Naive thymus-derived CD4-positive, alpha-beta T cell (primary cell): ENCODE data around the gene ACAT1. TPM values are rescaled to one million over a fixed set of nuclear protein-coding genes. Genes with fewer than 3 reads are reported as not detected.

Source experiments
- ATAC-seq: fragments of 150-1000 bp; cut with Tn5 transposase; 2 replicates; pipeline ENCODE4 v1.10.0; 2021; ENCODE audit warnings: mild to moderate bottlenecking, moderate library complexity
- CTCF ChIA-PET: fragments of 350-600 bp; sonication (Branson Sonifier 250); formaldehyde crosslinking; loops from one replicate; lab custom pipeline; 2021; ENCODE audit warnings: antibody characterized with exemption; lab: Charles Lee
- POLR2A ChIA-PET: fragments of 350-600 bp; sonication (Branson Sonifier 250); formaldehyde crosslinking; loops from one replicate; lab custom pipeline; 2021; ENCODE audit warnings: antibody characterized with exemption, inconsistent platforms; lab: Charles Lee
- DNase-seq, 9 donors: peaks; one replicate each; pipeline versions ENCODE4 v3.0.0 to v3.0.0-alpha.2; 2020 to 2022; ENCODE audit warnings: mixed read lengths in 1 of 9
- H3K27ac ChIP-seq: one replicate; pipeline ENCODE4 v1.7.0; 2013; ENCODE audit warnings: mild to moderate bottlenecking, low read depth, low read length, moderate library complexity
- H3K27me3 ChIP-seq, 2 donors: one replicate each; pipeline ENCODE4 v1.7.0; 2013; ENCODE audit warnings: low read length in 2 of 2, mild to moderate bottlenecking in 2 of 2, moderate library complexity in 2 of 2; ENCODE audit not compliant: control insufficient read depth in 2 of 2, insufficient read depth in 2 of 2
- H3K36me3 ChIP-seq, 3 experiments: 1 replicate in 2 of 3; 2 replicates in 1 of 3; pipeline ENCODE4 v1.7.0; 2013; ENCODE audit warnings: low read length in 3 of 3, mild to moderate bottlenecking in 3 of 3, moderate library complexity in 1 of 3; ENCODE audit not compliant: insufficient read depth in 3 of 3, control insufficient read depth in 2 of 3
- H3K4me1 ChIP-seq, 2 donors: one replicate each; pipeline ENCODE4 v1.7.0; 2013; ENCODE audit warnings: low read length in 2 of 2, mild to moderate bottlenecking in 2 of 2, moderate library complexity in 1 of 2; ENCODE audit not compliant: control insufficient read depth in 2 of 2, insufficient read depth in 2 of 2
- H3K4me3 ChIP-seq: 2 replicates; pipeline ENCODE4 v1.7.0; 2013; ENCODE audit warnings: mild to moderate bottlenecking, low read length
- H3K9me3 ChIP-seq, 3 experiments: 1 replicate in 2 of 3; 2 replicates in 1 of 3; pipeline ENCODE4 v1.7.0; 2013; ENCODE audit warnings: low read length in 3 of 3; ENCODE audit not compliant: control insufficient read depth in 2 of 3
- H3K27ac Mint-ChIP-seq, 9 donors: one replicate each; pipeline ENCODE4 v1.8.0; 2020 to 2022; ENCODE audit warnings: mixed read lengths in 9 of 9, mild to moderate bottlenecking in 8 of 9, moderate library complexity in 5 of 9, inconsistent platforms in 2 of 9
- H3K27me3 Mint-ChIP-seq, 5 donors: one replicate each; pipeline ENCODE4 v1.8.0; 2021 to 2022; ENCODE audit warnings: mixed read lengths in 5 of 5, mild to moderate bottlenecking in 1 of 5
- H3K36me3 Mint-ChIP-seq, 5 donors: one replicate each; pipeline ENCODE4 v1.8.0; 2020 to 2022; ENCODE audit warnings: mixed read lengths in 5 of 5, mild to moderate bottlenecking in 3 of 5, inconsistent platforms in 1 of 5
- H3K4me1 Mint-ChIP-seq, 7 donors: one replicate each; pipeline ENCODE4 v1.8.0; 2020 to 2022; ENCODE audit warnings: mixed read lengths in 7 of 7, mild to moderate bottlenecking in 3 of 7, inconsistent platforms in 1 of 7
- H3K4me3 Mint-ChIP-seq, 10 donors: one replicate each; pipeline ENCODE4 v1.8.0; 2020 to 2022; ENCODE audit warnings: mild to moderate bottlenecking in 10 of 10, mixed read lengths in 10 of 10, moderate library complexity in 6 of 10, inconsistent platforms in 2 of 10
- H3K9me3 Mint-ChIP-seq, 11 donors: one replicate each; pipeline ENCODE4 v1.8.0; 2020 to 2022; ENCODE audit warnings: mixed read lengths in 11 of 11, mild to moderate bottlenecking in 4 of 11, inconsistent platforms in 1 of 11, moderate library complexity in 1 of 11
- intact Hi-C, 2 donors: fragments of 100-400 bp; cut with micrococcal nuclease; formaldehyde crosslinking; loops; one replicate each; pipeline ENCODE4 v1.15.1; 2023
- polyA plus RNA-seq, 2 donors: library from polyadenylated mRNA; unstranded; fragments of 300-500 nt; fragmentation: Illumina TruSeq; gene quantifications; one replicate each; pipeline ENCODE4 v1.2.3, GENCODE V29; 2021
- total RNA-seq, 6 experiments: library from RNA in 5 of 6; stranded (reverse) in 5 of 6; gene quantifications; 1 replicate in 5 of 6; 2 replicates in 1 of 6; pipeline ENCODE4 v1.2.3 and lab custom pipeline; 2021 to 2026

Gene ACAT1
- total and polyA plus RNA-seq, 7 experiments from 2014 or later = 13.0 to 40.2 (median 23.0) TPM

- Mint-ChIP-seq H3K9me3 (no peaks in the 10 kb centered on the region), H3K36me3 (peaks cover 5 to 31% (median 20%) of the 10 kb centered on the region in 5 donors), H3K27me3 (no peaks in the 10 kb centered on the region), H3K27ac (peak overlapping the region; percentile 7 to 75 (median 38)), H3K4me1 (peaks cover 0 to 20% (median 11%) of the 10 kb centered on the region in 7 donors), H3K4me3 (no peak overlapping the region)
- DNase-seq = no peak
- intact Hi-C loops = loop anchor here in 1 of 2 donors (5.0 kb wide), 1 partner anchor 85 kb away; the partner anchor contains the start of genes ATM and NPAT
- Histone ChIP-seq H3K36me3 (peaks cover 0 to 24% (median 0%) of the 10 kb centered on the region in 3 experiments), H3K27me3 (no peaks in the 10 kb centered on the region), H3K4me3 (no peak overlapping the region), H3K4me1 (no peaks in the 10 kb centered on the region), H3K9me3 (no peaks in the 10 kb centered on the region), H3K27ac (no peak overlapping the region)
- ATAC-seq = no peak
- ChIA-PET CTCF (no interaction called here), POLR2A (no interaction called here)
Observed at GRCh38 chr11:108137212-108137611, 15.8 kb downstream of the ACAT1 start.

GRCh38 chr11:108142304-108142703 is 20.9 kb downstream of the ACAT1 start:
- Histone ChIP-seq H3K4me1 (no peaks in the 10 kb centered on the region), H3K4me3 (no peak overlapping the region), H3K36me3 (peaks cover 0 to 64% (median 5%) of the 10 kb centered on the region in 3 experiments), H3K27me3 (no peaks in the 10 kb centered on the region), H3K27ac (no peak overlapping the region), H3K9me3 (no peaks in the 10 kb centered on the region)
- Mint-ChIP-seq H3K4me3 (no peak overlapping the region), H3K4me1 (peaks cover 2 to 24% (median 17%) of the 10 kb centered on the region in 7 donors), H3K27me3 (no peaks in the 10 kb centered on the region), H3K36me3 (peaks cover 10 to 59% (median 46%) of the 10 kb centered on the region in 5 donors), H3K27ac (peak overlapping the region in 4 of 9 donors; percentile 20 to 56 (median 53)), H3K9me3 (no peaks in the 10 kb centered on the region)
- ChIA-PET CTCF (no interaction called here), POLR2A (interaction anchor here (1.2 kb wide), 1 partner anchor 22 kb away, joined by 5 read pairs; no protein-coding TSS in a partner anchor)
- DNase-seq (no peak), ATAC-seq (no peak)
- intact Hi-C loops = no loop called here

- no peak overlapping the region for H3K4me3 ChIP-seq
- Mint-ChIP-seq H3K27ac (peak overlapping the region in 8 of 9 donors; percentile 31 to 80 (median 60)), H3K4me3 (peak overlapping the region in 1 of 10 donors; percentile 45), H3K36me3 (peaks cover 10 to 74% (median 57%) of the 10 kb centered on the region in 5 donors), H3K9me3 (no peaks in the 10 kb centered on the region), H3K4me1 (peaks cover 5 to 23% (median 16%) of the 10 kb centered on the region in 7 donors), H3K27me3 (no peaks in the 10 kb centered on the region)
- no peaks in the 10 kb centered on the region for H3K27me3 ChIP-seq
- POLR2A ChIA-PET = no interaction called here
- intact Hi-C loops = no loop called here
- H3K9me3 ChIP-seq = no peaks in the 10 kb centered on the region
- no peak for ATAC-seq
- CTCF ChIA-PET = no interaction called here
- no peaks in the 10 kb centered on the region for H3K4me1 ChIP-seq
- H3K27ac ChIP-seq = peak overlapping the region; percentile 18
- peaks cover 5 to 78% (median 9%) of the 10 kb centered on the region in 3 experiments for H3K36me3 ChIP-seq
- DNase-seq = no peak
Observed at GRCh38 chr11:108144615-108145014, 23.2 kb downstream of the ACAT1 start.

GRCh38 chr11:108147150-108147549 is 25.8 kb downstream of the ACAT1 start:
- H3K36me3 Mint-ChIP-seq = peaks cover 9 to 72% (median 51%) of the 10 kb centered on the region in 5 donors
- CTCF ChIA-PET = no interaction called here
- Histone ChIP-seq H3K4me1 (no peaks in the 10 kb centered on the region), H3K27me3 (no peaks in the 10 kb centered on the region), H3K9me3 (no peaks in the 10 kb centered on the region), H3K27ac (no peak overlapping the region), H3K36me3 (peaks cover 5 to 86% (median 9%) of the 10 kb centered on the region in 3 experiments), H3K4me3 (no peak overlapping the region)
- DNase-seq = no peak
- H3K27ac Mint-ChIP-seq = peak overlapping the region in 1 of 9 donors; percentile 52
- H3K9me3 Mint-ChIP-seq = no peaks in the 10 kb centered on the region
- intact Hi-C loops = no loop called here
- POLR2A ChIA-PET = no interaction called here
- no peak for ATAC-seq
- H3K27me3 Mint-ChIP-seq = no peaks in the 10 kb centered on the region
- H3K4me3 Mint-ChIP-seq = no peak overlapping the region
- H3K4me1 Mint-ChIP-seq = peaks cover 3 to 20% (median 15%) of the 10 kb centered on the region in 7 donors

- peaks cover 5 to 83% (median 9%) of the 10 kb centered on the region in 3 experiments for H3K36me3 ChIP-seq
- H3K4me1 ChIP-seq = no peaks in the 10 kb centered on the region
- Mint-ChIP-seq H3K4me3 (no peak overlapping the region), H3K4me1 (peaks cover 3 to 20% (median 15%) of the 10 kb centered on the region in 7 donors), H3K27ac (peak overlapping the region in 6 of 9 donors; percentile 12 to 71 (median 42)), H3K9me3 (no peaks in the 10 kb centered on the region), H3K27me3 (no peaks in the 10 kb centered on the region), H3K36me3 (peaks cover 9 to 72% (median 51%) of the 10 kb centered on the region in 5 donors)
- H3K9me3 ChIP-seq = no peaks in the 10 kb centered on the region
- no peak for DNase-seq
- ATAC-seq = no peak
- CTCF ChIA-PET = no interaction called here
- intact Hi-C loops = no loop called here
- H3K27me3 ChIP-seq = no peaks in the 10 kb centered on the region
- H3K27ac ChIP-seq = no peak overlapping the region
- POLR2A ChIA-PET = interaction anchor here (0.9 to 1.4 kb wide), 2 partner anchors 10 to 74 kb away, joined by 3 to 5 read pairs; partner anchors contain the start of genes ATM and NPAT
- no peak overlapping the region for H3K4me3 ChIP-seq
Observed at GRCh38 chr11:108148556-108148955, 27.2 kb downstream of the ACAT1 start.

- Histone ChIP-seq H3K4me3 (no peak overlapping the region), H3K27ac (no peak overlapping the region), H3K9me3 (no peaks in the 10 kb centered on the region), H3K27me3 (no peaks in the 10 kb centered on the region), H3K4me1 (no peaks in the 10 kb centered on the region), H3K36me3 (peaks cover 0 to 63% (median 4%) of the 10 kb centered on the region in 3 experiments)
- CTCF ChIA-PET = interaction anchor here (0.7 kb wide), 1 partner anchor 116 kb away, joined by 3 read pairs; no protein-coding TSS in a partner anchor
- H3K9me3 Mint-ChIP-seq = no peaks in the 10 kb centered on the region
- no peak for ATAC-seq
- intact Hi-C loops = loop anchor here in 1 of 2 donors (2.0 kb wide), 1 partner anchor 14 kb away; no protein-coding TSS in a partner anchor
- H3K4me3 Mint-ChIP-seq = no peak overlapping the region
- H3K27ac Mint-ChIP-seq = peak overlapping the region in 2 of 9 donors; percentile 58 to 65
- no peak for DNase-seq
- peaks cover 6 to 37% (median 10%) of the 10 kb centered on the region in 5 donors for H3K36me3 Mint-ChIP-seq
- no peaks in the 10 kb centered on the region for H3K27me3 Mint-ChIP-seq
- POLR2A ChIA-PET = interaction anchor here (1.2 to 1.5 kb wide), 2 partner anchors 42 to 68 kb away, joined by 3 to 4 read pairs; partner anchors contain the start of genes ATM and NPAT
- peaks cover 0 to 13% (median 0%) of the 10 kb centered on the region in 7 donors for H3K4me1 Mint-ChIP-seq
Observed at GRCh38 chr11:108154591-108154990, 33.2 kb downstream of the ACAT1 start.
